HG02678 (cell line): ENCODE results near the gene IFT80.
"Not testable (repeated sequence)": the region's sequence is repeated elsewhere in the genome, so short reads cannot be mapped to it uniquely, and the experiment has no call there.

Source experiments
- ATAC-seq: cut with Tn5 transposase; IDR thresholded peaks from one replicate; pipeline ENCODE4 v1.9.1; 2021; ENCODE audit warnings: mild to moderate bottlenecking, moderate library complexity; ENCODE audit not compliant: unreplicated experiment

Gene IFT80

GRCh38 chr3:160286231-160286630, 112.8 kb downstream of the IFT80 start:
- ATAC-seq, result peak; percentile 63

GRCh38 chr3:160280836-160281235, 118.2 kb downstream of the IFT80 start:
- no peak for ATAC-seq

GRCh38 chr3:160279657-160280056, 119.4 kb downstream of the IFT80 start:
- ATAC-seq, result no peak

- no peak for ATAC-seq
Observed at GRCh38 chr3:160278210-160278609, 120.8 kb downstream of the IFT80 start.

- no peak for ATAC-seq
Observed at GRCh38 chr3:160265088-160265487, 133.9 kb downstream of the IFT80 start.

- no peak for ATAC-seq
Observed at GRCh38 chr3:160260587-160261270, 138.3 kb downstream of the IFT80 start.

DNA sequence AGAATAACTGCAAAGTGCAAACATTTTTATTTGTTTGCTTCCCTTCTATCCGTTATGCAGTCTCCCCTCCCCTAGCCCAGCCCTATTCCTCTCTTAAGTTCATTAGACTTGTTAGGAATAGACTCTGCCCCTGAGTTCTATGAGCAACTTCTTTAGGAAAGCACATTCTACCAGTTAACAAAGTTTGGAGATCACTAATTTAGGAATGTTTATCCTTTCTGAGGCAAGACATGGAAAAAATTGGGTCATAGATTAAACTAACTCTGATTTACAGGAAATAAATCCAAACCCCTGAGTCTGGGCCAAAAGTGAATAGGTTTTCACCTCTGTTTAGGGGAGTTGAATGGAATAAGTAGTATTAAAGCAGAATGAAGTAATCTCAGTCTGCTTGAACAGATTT, 139.4 kb downstream of the IFT80 start:
- ATAC-seq, result no peak

- no peak for ATAC-seq
Observed at GRCh38 chr3:160257606-160258005, 141.4 kb downstream of the IFT80 start.

- no peak for ATAC-seq
Observed at GRCh38 chr3:160253298-160253697, 145.7 kb downstream of the IFT80 start.

DNA sequence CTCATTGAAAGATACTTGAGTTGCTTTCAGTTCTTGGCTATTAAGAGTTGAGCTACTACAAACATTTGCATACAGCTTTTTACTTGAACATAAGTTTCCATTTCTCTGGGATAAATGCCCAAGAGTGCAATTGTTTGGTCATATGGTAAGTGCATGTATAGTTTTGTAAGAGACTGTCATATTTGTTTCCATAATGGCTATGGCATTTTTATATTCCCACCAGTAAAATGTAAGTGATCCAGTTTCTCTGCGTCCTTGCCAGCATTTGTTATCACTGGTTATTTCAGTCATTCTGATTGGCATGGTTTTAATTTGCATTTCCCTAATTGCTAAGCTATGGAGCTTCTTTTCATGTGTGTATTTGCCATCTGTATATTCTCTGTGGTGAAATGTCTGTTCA, 151.3 kb downstream of the IFT80 start:
- no peak for ATAC-seq

DNA sequence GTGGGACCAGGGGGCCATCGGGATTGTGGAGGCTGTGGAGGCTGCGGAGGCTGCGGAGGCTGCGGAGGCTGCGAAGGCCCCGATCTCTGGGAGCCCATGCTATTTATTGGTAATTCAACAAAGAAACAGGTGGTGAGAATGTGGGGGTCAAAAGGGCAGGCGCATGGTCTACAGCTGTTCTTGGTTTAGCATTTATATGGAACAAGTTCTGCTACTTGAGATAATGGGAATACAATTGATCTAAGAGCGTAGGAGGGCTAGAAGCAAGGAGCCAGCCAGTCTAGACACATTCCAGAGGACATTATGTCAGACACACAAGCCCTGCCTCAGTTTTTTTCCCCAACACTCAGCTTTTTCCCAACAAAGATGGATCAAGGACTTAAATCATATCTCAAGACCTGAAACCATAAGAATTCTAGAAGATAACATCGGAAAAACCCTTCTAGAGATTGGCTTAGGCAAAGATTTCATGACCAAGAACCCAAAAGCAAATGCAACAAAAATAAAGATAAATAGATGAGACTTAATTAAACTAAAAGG, 153.7 kb downstream of the IFT80 start:
- no peak for ATAC-seq

DNA sequence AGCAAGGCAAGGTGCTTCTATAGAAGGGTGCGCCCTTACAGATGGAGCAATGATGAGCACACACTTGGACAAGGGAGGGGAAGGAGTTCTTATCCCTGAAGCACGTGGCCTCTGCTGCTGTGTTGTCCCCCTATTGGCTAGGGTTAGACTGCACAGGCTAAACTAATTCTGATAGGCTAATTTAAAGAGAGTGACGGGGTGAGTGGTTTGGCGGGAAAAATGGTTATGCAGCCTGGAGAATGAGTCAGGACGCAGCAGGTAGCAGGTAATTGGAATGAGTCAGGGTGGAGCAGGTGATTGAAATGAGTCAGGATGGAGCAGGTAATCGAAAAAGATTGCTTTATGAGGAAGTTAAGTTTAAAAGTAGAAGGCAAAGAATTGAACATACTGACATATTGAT, 158.3 kb downstream of the IFT80 start:
- not testable (repeated sequence) for ATAC-seq

DNA sequence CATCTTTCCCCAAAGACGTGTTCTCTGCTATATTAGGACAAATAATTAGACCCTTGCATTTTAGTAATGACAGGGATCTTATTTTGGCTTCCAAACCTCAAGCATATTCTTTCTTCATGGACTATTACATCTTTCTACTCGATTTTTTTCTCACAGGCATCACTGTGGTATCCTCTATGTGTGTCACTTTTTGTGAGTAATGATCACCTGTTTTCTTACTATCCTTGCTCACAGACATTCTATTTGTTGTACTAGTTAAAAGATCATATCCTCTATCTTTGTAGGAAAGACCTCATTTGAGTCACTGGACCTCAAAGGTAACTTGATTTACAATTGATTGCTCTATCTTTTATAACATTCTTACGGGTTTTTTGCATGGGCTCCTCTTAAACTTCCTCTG, 167.0 kb downstream of the IFT80 start:
- no peak for ATAC-seq

DNA sequence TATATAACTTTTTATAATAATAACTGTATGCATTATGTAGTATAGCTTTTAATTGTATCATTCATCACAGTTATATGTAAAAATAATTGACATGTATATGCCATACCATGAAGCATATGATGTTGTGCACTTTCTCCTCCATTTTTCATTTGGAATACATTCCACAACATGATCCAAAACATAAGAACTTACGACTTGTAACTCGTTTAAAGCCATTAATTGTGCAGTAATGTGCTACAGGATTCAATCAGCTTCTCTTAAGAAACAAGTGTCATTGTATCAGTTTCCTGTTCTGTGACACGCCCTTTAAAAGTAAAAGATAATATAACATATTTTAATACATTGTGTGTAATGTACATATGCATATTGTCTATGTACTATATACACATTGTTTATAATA, 171.6 kb downstream of the IFT80 start:
- no peak for ATAC-seq

- peak; percentile 29 for ATAC-seq
Observed at GRCh38 chr3:160226026-160226907, 172.8 kb downstream of the IFT80 start.

- peak; percentile 82 for ATAC-seq
Observed at GRCh38 chr3:160225176-160226025, 173.6 kb downstream of the IFT80 start, which contains the start of gene C3orf80. C3orf80 (plus strand) TSS chr3:160225422; CDS start chr3:160225636, 214 bp downstream.

GRCh38 chr3:160224811-160225175, 174.2 kb downstream of the IFT80 start:
- ATAC-seq, result no peak

GRCh38 chr3:160224256-160224655, 174.8 kb downstream of the IFT80 start:
- no peak for ATAC-seq

DNA sequence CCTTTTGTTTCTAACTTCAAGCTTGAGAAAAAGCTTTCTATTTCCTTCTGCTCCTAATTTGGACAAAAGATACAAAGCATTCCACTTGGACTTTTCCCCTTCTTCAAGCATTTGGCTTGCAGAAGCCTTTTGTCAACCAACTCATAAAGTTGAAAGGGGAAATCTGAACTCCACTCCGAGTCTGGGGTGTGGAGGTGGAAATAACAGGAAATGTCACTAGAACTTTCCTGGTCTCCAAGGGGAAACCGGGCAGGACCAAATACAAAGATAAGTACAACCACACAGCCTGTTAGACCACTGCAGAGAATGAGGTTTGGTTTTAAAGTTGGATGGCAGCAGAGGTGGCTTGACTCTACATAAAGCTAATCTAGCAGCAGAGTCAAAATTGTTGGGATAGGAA, 178.0 kb downstream of the IFT80 start:
- ATAC-seq, result no peak

DNA sequence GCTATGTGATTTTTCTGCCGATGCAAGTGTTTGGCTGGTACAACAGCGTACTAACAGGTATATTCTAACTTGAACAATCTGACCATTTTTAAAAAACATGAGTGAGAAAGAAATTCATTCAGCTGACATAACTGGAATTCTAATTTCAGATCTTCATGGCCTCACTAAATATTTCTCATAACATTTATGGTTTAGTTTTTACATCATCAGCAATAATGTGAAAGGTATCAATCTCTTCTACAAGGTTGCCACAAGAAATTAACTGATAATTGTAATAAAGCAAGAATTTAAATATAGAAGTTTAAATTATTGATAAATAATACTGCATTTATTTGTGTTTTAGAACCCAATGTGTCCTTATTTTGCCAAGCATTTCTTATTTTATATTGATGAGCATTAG, 179.0 kb downstream of the IFT80 start:
- ATAC-seq, result no peak

DNA sequence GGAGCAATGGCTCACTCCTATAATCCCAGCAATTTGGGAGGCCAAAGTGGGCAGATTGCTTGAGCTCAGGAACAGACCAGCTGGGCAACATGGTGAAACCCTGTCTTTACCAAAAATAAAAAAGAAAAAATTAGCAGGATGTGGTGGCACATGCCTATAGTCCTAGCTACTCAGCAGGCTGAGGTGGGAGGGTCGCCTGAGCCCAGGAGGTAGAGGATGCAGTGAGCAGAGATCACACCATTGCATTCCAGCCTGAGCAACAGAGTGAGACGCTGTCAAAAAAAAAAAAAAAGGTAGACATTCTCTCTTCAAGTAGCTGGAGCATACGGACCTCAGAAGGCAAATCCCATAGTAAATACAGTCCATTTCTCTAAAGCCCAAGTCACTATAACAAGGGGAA, 180.9 kb downstream of the IFT80 start:
- no peak for ATAC-seq
